ENCODE results near the gene SHROOM3. TPM values are rescaled to one million over a fixed set of nuclear protein-coding genes. Genes with fewer than 3 reads are reported as not detected.
"Not testable (repeated sequence)": the region's sequence is repeated elsewhere in the genome, so short reads cannot be mapped to it uniquely, and the experiment has no call there.

The SHROOM3 gene
- total RNA-seq, 6 donors from 2014 or later = 62.3 to 216 (median 116) TPM

DNA sequence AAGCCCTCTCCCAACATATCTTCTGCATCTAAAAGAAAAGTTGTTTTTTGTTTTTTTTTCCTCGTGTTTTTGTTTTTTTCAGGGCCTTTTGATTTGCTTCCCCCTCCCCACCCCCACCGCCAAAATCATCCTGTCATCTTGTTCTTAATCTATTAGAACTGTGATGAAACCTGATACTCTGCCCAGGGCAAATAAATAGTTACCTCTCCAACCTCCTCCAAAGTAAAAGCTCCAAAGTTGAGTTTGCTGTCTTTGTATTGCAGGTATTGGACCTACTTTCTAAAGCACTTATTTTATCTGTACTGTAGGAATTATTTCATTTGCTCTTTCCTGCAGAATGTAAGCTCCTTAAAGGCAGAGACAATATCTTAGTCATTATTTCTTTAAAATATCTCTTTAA is 290.0 kb downstream of the SHROOM3 start:
- no peak for TF ChIP-seq POLR2A (IDR thresholded peaks at IDR 0.05)
- TF ChIP-seq, protein P1, sequence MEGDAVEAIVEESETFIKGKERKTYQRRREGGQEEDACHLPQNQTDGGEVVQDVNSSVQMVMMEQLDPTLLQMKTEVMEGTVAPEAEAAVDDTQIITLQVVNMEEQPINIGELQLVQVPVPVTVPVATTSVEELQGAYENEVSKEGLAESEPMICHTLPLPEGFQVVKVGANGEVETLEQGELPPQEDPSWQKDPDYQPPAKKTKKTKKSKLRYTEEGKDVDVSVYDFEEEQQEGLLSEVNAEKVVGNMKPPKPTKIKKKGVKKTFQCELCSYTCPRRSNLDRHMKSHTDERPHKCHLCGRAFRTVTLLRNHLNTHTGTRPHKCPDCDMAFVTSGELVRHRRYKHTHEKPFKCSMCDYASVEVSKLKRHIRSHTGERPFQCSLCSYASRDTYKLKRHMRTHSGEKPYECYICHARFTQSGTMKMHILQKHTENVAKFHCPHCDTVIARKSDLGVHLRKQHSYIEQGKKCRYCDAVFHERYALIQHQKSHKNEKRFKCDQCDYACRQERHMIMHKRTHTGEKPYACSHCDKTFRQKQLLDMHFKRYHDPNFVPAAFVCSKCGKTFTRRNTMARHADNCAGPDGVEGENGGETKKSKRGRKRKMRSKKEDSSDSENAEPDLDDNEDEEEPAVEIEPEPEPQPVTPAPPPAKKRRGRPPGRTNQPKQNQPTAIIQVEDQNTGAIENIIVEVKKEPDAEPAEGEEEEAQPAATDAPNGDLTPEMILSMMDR (IDR thresholded peaks at IDR 0.05) = no peak
- no peak for TF ChIP-seq POLR2AphosphoS5 (IDR thresholded peaks at IDR 0.05)
- TF ChIP-seq EP300 (IDR thresholded peaks at IDR 0.05) = no peak
- ATAC-seq (ENCODE audit: low FRiP score in 2 of 2) (no peak), DNase-seq (no peak)
- Histone ChIP-seq H3K27ac (no peak overlapping the region), H3K27me3 (no peaks in the 10 kb centered on the region), H3K9me3 (no peaks in the 10 kb centered on the region), H3K36me3 (no peaks in the 10 kb centered on the region), H3K4me3 (no peak overlapping the region), H3K4me1 (peaks cover 3 to 17% (median 10%) of the 10 kb centered on the region in 4 donors)
- 72 to 76% methylated on average over 2 of the region's 2 CpGs for WGBS, 2 donors

DNA sequence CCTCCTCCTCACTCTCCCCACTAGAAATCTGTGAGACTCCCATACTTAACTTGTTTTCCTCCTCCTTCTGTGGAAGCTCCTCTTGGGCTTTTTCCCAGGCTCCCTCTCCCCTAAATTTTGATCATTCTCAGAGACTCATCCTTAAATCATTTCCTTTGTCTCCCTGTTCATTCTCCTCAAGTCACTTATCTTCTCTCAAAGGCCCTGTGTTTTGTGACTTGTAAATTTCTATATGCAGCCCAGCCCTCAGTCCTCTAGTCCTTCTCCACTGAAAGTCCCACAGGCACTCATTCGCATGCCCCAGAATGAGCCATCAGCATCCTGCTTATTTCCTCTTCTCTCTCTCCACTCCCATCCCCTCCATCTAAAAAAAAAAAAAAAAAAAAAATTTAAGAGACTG is 291.1 kb downstream of the SHROOM3 start:
- Histone ChIP-seq H3K36me3 (no peaks in the 10 kb centered on the region), H3K9me3 (no peaks in the 10 kb centered on the region), H3K27ac (no peak overlapping the region), H3K27me3 (no peaks in the 10 kb centered on the region), H3K4me3 (no peak overlapping the region), H3K4me1 (peaks cover 3 to 17% (median 10%) of the 10 kb centered on the region in 4 donors)
- no peak for DNase-seq
- WGBS, 2 donors = 82 to 96% methylated on average over 1 of the region's 1 CpG
- no peak for ATAC-seq (ENCODE audit: low FRiP score in 2 of 2)
- TF ChIP-seq POLR2AphosphoS5 (IDR thresholded peaks at IDR 0.05) = no peak
- TF ChIP-seq, protein P1 (IDR thresholded peaks at IDR 0.05) = no peak
- no peak for TF ChIP-seq POLR2A (IDR thresholded peaks at IDR 0.05)
- no peak for TF ChIP-seq EP300 (IDR thresholded peaks at IDR 0.05)

DNA sequence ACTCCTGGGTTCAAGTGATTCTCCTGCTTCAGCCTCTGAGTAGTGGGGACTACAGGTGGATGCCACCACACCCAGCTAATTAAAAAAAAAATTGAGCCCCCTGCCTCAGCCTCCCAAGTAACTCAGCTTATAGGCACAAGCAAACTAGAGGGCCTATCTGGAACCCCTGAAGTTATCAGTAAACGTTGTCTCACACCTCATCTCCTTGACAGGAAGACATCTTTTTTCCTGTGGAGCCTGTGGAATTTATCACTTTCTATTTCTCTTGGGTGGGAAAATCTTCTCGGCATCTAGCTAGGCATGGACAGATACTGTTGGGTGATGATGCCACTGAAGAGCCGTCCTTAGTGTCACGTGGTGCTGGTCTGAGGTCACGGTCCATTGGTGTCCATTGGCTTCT is 291.6 kb downstream of the SHROOM3 start:
- Histone ChIP-seq H3K27ac (no peak overlapping the region), H3K27me3 (no peaks in the 10 kb centered on the region), H3K4me3 (no peak overlapping the region), H3K36me3 (no peaks in the 10 kb centered on the region), H3K9me3 (no peaks in the 10 kb centered on the region), H3K4me1 (peaks cover 3 to 17% (median 10%) of the 10 kb centered on the region in 4 donors)
- ATAC-seq (ENCODE audit: low FRiP score in 2 of 2) (no peak), DNase-seq (no peak)
- WGBS, 2 donors = 79 to 83% methylated on average over 5 of the region's 5 CpGs
- TF ChIP-seq POLR2AphosphoS5 (IDR thresholded peaks at IDR 0.05) = no peak
- TF ChIP-seq EP300 (IDR thresholded peaks at IDR 0.05) = no peak
- TF ChIP-seq, protein P1 (IDR thresholded peaks at IDR 0.05) = no peak
- no peak for TF ChIP-seq POLR2A (IDR thresholded peaks at IDR 0.05)

DNA sequence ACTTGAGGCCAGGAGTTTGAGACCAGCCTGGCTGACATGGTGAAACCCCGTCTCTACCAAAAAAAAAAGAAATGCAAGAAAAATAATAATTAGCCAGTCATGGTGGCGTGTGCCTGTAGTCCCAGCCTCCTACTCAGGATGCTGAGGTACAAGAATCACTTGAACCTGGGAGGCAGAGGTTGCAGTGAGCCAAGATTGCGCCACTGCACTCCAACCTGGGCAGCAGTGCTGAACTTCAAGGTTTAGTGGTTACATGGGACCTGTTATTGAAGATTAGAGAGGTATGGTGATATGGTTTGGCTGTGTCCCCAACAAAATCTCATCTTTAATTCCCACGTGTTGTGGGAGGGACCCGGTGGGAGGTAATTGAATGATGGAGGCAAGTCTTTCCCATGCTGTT is 292.9 kb downstream of the SHROOM3 start:
- peak overlapping the region in 2 of 4 donors; percentile 30 to 60 for H3K27ac ChIP-seq

DNA sequence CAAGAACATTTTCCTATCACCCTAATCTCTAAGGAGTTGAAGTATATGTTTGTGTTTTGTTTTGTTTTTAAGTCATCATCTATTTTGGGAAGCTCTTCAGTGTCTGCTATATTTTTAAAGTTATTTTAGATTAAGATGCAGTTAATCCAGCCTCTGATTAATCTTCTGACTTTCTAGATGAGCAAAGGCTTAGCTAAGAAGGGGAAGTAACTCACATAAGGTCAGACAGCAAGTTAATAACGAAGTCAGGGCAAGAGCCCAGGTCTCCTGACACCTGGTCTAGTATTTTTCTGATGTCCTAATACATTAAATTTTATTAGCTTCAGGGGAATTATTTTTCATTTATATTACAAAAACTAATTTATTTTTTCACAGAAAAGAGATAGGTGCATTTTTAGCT is 294.4 kb downstream of the SHROOM3 start:
- Histone ChIP-seq H3K9me3 (no peaks in the 10 kb centered on the region), H3K4me1 (peaks cover 0 to 7% (median 4%) of the 10 kb centered on the region in 4 donors), H3K36me3 (no peaks in the 10 kb centered on the region), H3K4me3 (no peak overlapping the region), H3K27me3 (no peaks in the 10 kb centered on the region), H3K27ac (no peak overlapping the region)
- DNase-seq (no peak), ATAC-seq (ENCODE audit: low FRiP score in 2 of 2) (no peak)
- WGBS, 2 donors = 67 to 85% methylated on average over 1 of the region's 1 CpG
- no peak for TF ChIP-seq POLR2AphosphoS5 (IDR thresholded peaks at IDR 0.05)
- no peak for TF ChIP-seq POLR2A (IDR thresholded peaks at IDR 0.05)
- TF ChIP-seq, protein P1 (IDR thresholded peaks at IDR 0.05) = no peak
- TF ChIP-seq EP300 (IDR thresholded peaks at IDR 0.05) = no peak

More for the DNA sequence above, 292.9 kb downstream of the SHROOM3 start:
- DNase-seq (peak in 1 of 2 donors; percentile 73), ATAC-seq (ENCODE audit: low FRiP score in 2 of 2) (peak; percentile 16 to 24)
- WGBS, 2 donors = 65 to 81% methylated on average over 5 of the region's 5 CpGs
- not testable (repeated sequence) for H3K36me3 ChIP-seq, H3K27me3 ChIP-seq, H3K4me3 ChIP-seq, H3K9me3 ChIP-seq
- peaks cover 3 to 17% (median 10%) of the 10 kb centered on the region in 4 donors for H3K4me1 ChIP-seq
- TF ChIP-seq EP300 (IDR thresholded peaks at IDR 0.05) (peak in 1 of 4 donors; percentile 77), POLR2AphosphoS5 (IDR thresholded peaks at IDR 0.05) (peak; percentile 16 to 17)
